IMR-90 (cell line): Measurements from ENCODE around the gene WNT3. TPM values are rescaled to one million over a fixed set of nuclear protein-coding genes. Genes with fewer than 3 reads are reported as not detected.
A peak's percentile ranks its signal among the peaks of the same experiment; 100 is the strongest.

Experiments used
- ATAC-seq: fragments of 200-7000 bp; cut with Tn5 transposase; 2 replicates; pipeline ENCODE4 v1.9.1; 2020; ENCODE audit warnings: low read depth, mild to moderate bottlenecking, moderate library complexity
- BruUV-seq: library from RNA; stranded (reverse); fragments of 400-500 nt; replicated peaks from 2 replicates; lab custom pipeline; 2021; lab: Mats Ljungman, UMichigan
- CTCF ChIA-PET: fragments of 300-600 bp; formaldehyde crosslinking; extraction: SDS; loops from one replicate; lab custom pipeline; 2021; ENCODE audit warnings: antibody characterized with exemption; lab: Yijun Ruan, JAX
- POLR2A ChIA-PET: fragments of 300-600 bp; sonication (Branson Sonifier 250); formaldehyde crosslinking; loops from one replicate; lab custom pipeline; 2022; ENCODE audit warnings: antibody characterized with exemption; ENCODE audit not compliant: unreplicated experiment; lab: Charles Lee
- DNase-seq: peaks from one replicate; pipeline ENCODE4 v3.0.0; 2013
- H2AFZ ChIP-seq: replicated peaks from 2 replicates; pipeline ENCODE3; 2013; ENCODE audit warnings: low read length, mild to moderate bottlenecking; ENCODE audit not compliant: poor library complexity
- H2AK5ac ChIP-seq: 2 replicates; pipeline ENCODE4 v1.6.1; 2013; ENCODE audit warnings: low read depth, low read length, inconsistent platforms
- H2AK9ac ChIP-seq: replicated peaks from 2 replicates; pipeline ENCODE3; 2013; ENCODE audit warnings: mild to moderate bottlenecking, low read depth, low read length, moderate library complexity; ENCODE audit not compliant: poor library complexity
- H2BK120ac ChIP-seq: 2 replicates; pipeline ENCODE4 v1.6.1; 2013; ENCODE audit warnings: low read depth, low read length, inconsistent platforms
- H2BK15ac ChIP-seq: 3 replicates; pipeline ENCODE4 v1.6.1; 2013; ENCODE audit warnings: low read depth, low read length, inconsistent platforms
- H2BK20ac ChIP-seq: 2 replicates; pipeline ENCODE4 v1.6.1; 2013; ENCODE audit warnings: low read depth, mild to moderate bottlenecking, inconsistent platforms, low read length, moderate library complexity
- H2BK5ac ChIP-seq: 2 replicates; pipeline ENCODE4 v1.6.1; 2013; ENCODE audit warnings: mild to moderate bottlenecking, low read depth, low read length, inconsistent platforms; ENCODE audit not compliant: poor library complexity, severe bottlenecking
- H3K14ac ChIP-seq: replicated peaks from 2 replicates; pipeline ENCODE4 v1.6.1; 2013; ENCODE audit warnings: low read depth, low read length, inconsistent platforms
- H3K18ac ChIP-seq: 2 replicates; pipeline ENCODE4 v1.6.1; 2013; ENCODE audit warnings: low read depth, low read length, control low read depth
- H3K23ac ChIP-seq: 2 replicates; pipeline ENCODE4 v1.6.1; 2013; ENCODE audit warnings: low read depth, low read length, inconsistent platforms
- H3K27ac ChIP-seq: 2 replicates; pipeline ENCODE4 v1.5.1; 2013; ENCODE audit warnings: mild to moderate bottlenecking, control low read depth, low read length; ENCODE audit not compliant: insufficient read depth
- H3K27me3 ChIP-seq: 2 replicates; pipeline ENCODE4 v1.6.1; 2013; ENCODE audit warnings: low read length; ENCODE audit not compliant: control insufficient read depth, insufficient read depth
- H3K36me3 ChIP-seq: 2 replicates; pipeline ENCODE4 v1.6.1; 2013; ENCODE audit warnings: low read length, mixed read lengths; ENCODE audit not compliant: control insufficient read depth, insufficient read depth
- H3K4ac ChIP-seq: 2 replicates; pipeline ENCODE4 v1.6.1; 2013; ENCODE audit warnings: low read depth, low read length, inconsistent platforms
- H3K4me1 ChIP-seq: 2 replicates; pipeline ENCODE4 v1.6.1; 2013; ENCODE audit warnings: low read length, mixed read lengths; ENCODE audit not compliant: control insufficient read depth, insufficient read depth
- H3K4me2 ChIP-seq: 2 replicates; pipeline ENCODE4 v1.6.1; 2013; ENCODE audit warnings: low read depth, mild to moderate bottlenecking, control low read depth, low read length, moderate library complexity
- H3K4me3 ChIP-seq: 2 replicates; pipeline ENCODE4 v1.5.1; 2013; ENCODE audit warnings: low read depth, mild to moderate bottlenecking, control low read depth, low read length, moderate library complexity; ENCODE audit not compliant: insufficient read depth
- H3K56ac ChIP-seq: 2 replicates; pipeline ENCODE4 v1.6.1; 2013; ENCODE audit warnings: low read length, inconsistent platforms; ENCODE audit not compliant: insufficient read depth; ENCODE audit errors: extremely low read depth
- H3K79me1 ChIP-seq, 2 experiments: 2 replicates each; pipeline ENCODE4 v1.6.1; 2013; ENCODE audit warnings: low read length in 2 of 2, inconsistent platforms in 1 of 2, low read depth in 1 of 2
- H3K9ac ChIP-seq: 2 replicates; pipeline ENCODE4 v1.6.1; 2013; ENCODE audit warnings: low read depth, low read length, control low read depth
- H3K9me1 ChIP-seq: 2 replicates; pipeline ENCODE4 v1.6.1; 2013; ENCODE audit warnings: low read length, inconsistent platforms; ENCODE audit not compliant: insufficient read depth
- H3K9me3 ChIP-seq: 2 replicates; pipeline ENCODE4 v1.6.1; 2013; ENCODE audit warnings: low read length; ENCODE audit not compliant: control insufficient read depth, insufficient read depth
- H4K20me1 ChIP-seq: 2 replicates; pipeline ENCODE4 v1.6.1; 2013; ENCODE audit warnings: low read length, inconsistent platforms; ENCODE audit not compliant: insufficient read depth
- H4K5ac ChIP-seq: 2 replicates; pipeline ENCODE4 v1.6.1; 2013; ENCODE audit warnings: mild to moderate bottlenecking, low read depth, low read length, control low read depth
- H4K8ac ChIP-seq, 2 experiments: 2 replicates each; pipeline ENCODE4 v1.6.1; 2013; ENCODE audit warnings: low read depth in 2 of 2, low read length in 2 of 2, control low read depth in 1 of 2, inconsistent platforms in 1 of 2
- H4K91ac ChIP-seq: 2 replicates; pipeline ENCODE4 v1.6.1; 2013; ENCODE audit warnings: low read depth, low read length, inconsistent platforms; ENCODE audit not compliant: insufficient read depth
- BHLHE40 ChIP-seq: fragments of 150-350 bp; IDR thresholded peaks from 2 replicates; pipeline ENCODE4 v1.6.1; 2016; ENCODE audit warnings: mild to moderate bottlenecking, low read depth, low read length
- CHD1 ChIP-seq: IDR thresholded peaks from 2 replicates; pipeline ENCODE4 v1.6.1; 2012; ENCODE audit warnings: low read depth, low read length, improper control_type of control experiment
- ELK1 ChIP-seq: fragments of 150-350 bp; IDR thresholded peaks from 2 replicates; pipeline ENCODE4 v1.6.1; 2016; ENCODE audit warnings: low read depth, mild to moderate bottlenecking, low read length, moderate library complexity, borderline replicate concordance
- FOS ChIP-seq: fragments of 150-350 bp; IDR thresholded peaks from 2 replicates; pipeline ENCODE4 v1.6.1; 2016; ENCODE audit warnings: low read depth, low read length
- MAFK ChIP-seq: IDR thresholded peaks from 2 replicates; pipeline ENCODE4 v1.6.1; 2012; ENCODE audit warnings: low read depth, low read length, improper control_type of control experiment
- MAZ ChIP-seq: IDR thresholded peaks from 2 replicates; pipeline ENCODE4 v1.6.1; 2012; ENCODE audit warnings: low read depth, mild to moderate bottlenecking, low read length, improper control_type of control experiment, moderate library complexity, borderline replicate concordance
- MXI1 ChIP-seq: IDR thresholded peaks from 2 replicates; pipeline ENCODE4 v1.6.1; 2012; ENCODE audit warnings: low read depth, mild to moderate bottlenecking, low read length, moderate library complexity, borderline replicate concordance
- NFE2L2 ChIP-seq: fragments of 150-350 bp; IDR thresholded peaks from 2 replicates; pipeline ENCODE4 v1.6.1; 2016; ENCODE audit warnings: low read depth, mild to moderate bottlenecking, low read length
- POLR2A ChIP-seq: IDR thresholded peaks from 2 replicates; pipeline ENCODE4 v1.6.1; 2012; ENCODE audit warnings: mild to moderate bottlenecking, low read depth, low read length
- RAD21 ChIP-seq: IDR thresholded peaks from 2 replicates; pipeline ENCODE4 v1.6.1; 2012; ENCODE audit warnings: low read length, improper control_type of control experiment
- RCOR1 ChIP-seq: IDR thresholded peaks from 2 replicates; pipeline ENCODE4 v1.6.1; 2012; ENCODE audit warnings: mild to moderate bottlenecking, low read length, improper control_type of control experiment; ENCODE audit not compliant: insufficient replicate concordance
- RFX5 ChIP-seq: IDR thresholded peaks from 2 replicates; pipeline ENCODE4 v1.8.0; 2012; ENCODE audit warnings: low read depth, mild to moderate bottlenecking, low read length, moderate library complexity
- SMC3 ChIP-seq: fragments of 150-350 bp; IDR thresholded peaks from 2 replicates; pipeline ENCODE4 v1.6.1; 2016; ENCODE audit warnings: low read depth, mild to moderate bottlenecking, antibody characterized with exemption, low read length, moderate library complexity
- WGBS, 2 experiments: methylation state at CpG; one replicate each; pipeline versions ENCODE4 v1.1.5 to v1.1.7; 2013; ENCODE audit warnings: missing lambda C conversion rate in 2 of 2; ENCODE audit not compliant: insufficient read length in 1 of 2; ENCODE audit errors: extremely low coverage in 2 of 2; 5-methylcytosine and 5-hydroxymethylcytosine counted together
- dilution Hi-C: fragments of 300-500 bp; cut with HindIII; formaldehyde crosslinking; loops from one replicate; pipeline ENCODE4 v1.14.3; 2018; ENCODE audit warnings: low sequenced_read_pairs; ENCODE audit not compliant: unreplicated experiment
- in situ Hi-C: fragments of 300-500 bp; cut with MboI; formaldehyde crosslinking; loops from 3 replicates; pipeline ENCODE4 v1.14.3; 2019; ENCODE audit warnings: low sequenced_read_pairs, inconsistent platforms, mixed read lengths
- intact Hi-C: fragments of 100-400 bp; cut with micrococcal nuclease; formaldehyde crosslinking; loops from 2 replicates; pipeline ENCODE4 v1.10.0; 2022
- polyA plus RNA-seq, 3 experiments: library from polyadenylated mRNA; depleted of rRNA; stranded (reverse); fragments of >200 nt; gene quantifications; 2 replicates each; pipeline ENCODE4 v1.2.3, GENCODE V29; 2012; ENCODE audit warnings: low replicate concordance in 1 of 3
- total RNA-seq: library from RNA; depleted of rRNA; stranded (reverse); fragments of >200 nt; gene quantifications from 2 replicates; pipeline ENCODE4 v1.2.3, GENCODE V29; 2012

The WNT3 gene
- total and polyA plus RNA-seq, 2 of the 4 experiments (the other 2 are of a cell fraction), result 0.72 to 1.0 TPM

- no peak overlapping the region for H3K4ac ChIP-seq
- no peaks in the 10 kb centered on the region for H4K20me1 ChIP-seq
- H3K56ac ChIP-seq, result no peak overlapping the region
- H4K5ac ChIP-seq, result no peak overlapping the region
- ChIA-PET CTCF (no interaction called here), POLR2A (no interaction called here)
- H2BK120ac ChIP-seq, result no peak overlapping the region
- no peak overlapping the region for H3K4me3 ChIP-seq
- no TSS peak for BruUV-seq
- DNase-seq (no peak), ATAC-seq (no peak)
- no peak overlapping the region for H3K27ac ChIP-seq
- H2AFZ ChIP-seq, result peak overlapping the region; percentile 26
- H2BK5ac ChIP-seq, result no peak overlapping the region
- H3K23ac ChIP-seq, result no peak overlapping the region
- peaks cover 46% of the 10 kb centered on the region for H3K27me3 ChIP-seq
- peak overlapping the region; percentile 20 for H2AK9ac ChIP-seq
- TF ChIP-seq CHD1 (no peak), MXI1 (no peak), MAFK (no peak), RCOR1 (no peak), BHLHE40 (no peak), RFX5 (no peak), RAD21 (no peak), MAZ (no peak), SMC3 (no peak), FOS (no peak), NFE2L2 (no peak), POLR2A (no peak), ELK1 (no peak)
- intact Hi-C loops (no loop called here), dilution Hi-C loops (no loop called here), in situ Hi-C loops (no loop called here)
- H3K79me1 ChIP-seq, result no peaks in the 10 kb centered on the region
- no peak overlapping the region for H2BK15ac ChIP-seq
- H3K9ac ChIP-seq, result no peak overlapping the region
- H3K36me3 ChIP-seq, result no peaks in the 10 kb centered on the region
- H4K8ac ChIP-seq, result no peak overlapping the region
- H2AK5ac ChIP-seq, result no peak overlapping the region
- H3K9me3 ChIP-seq, result no peaks in the 10 kb centered on the region
- H2BK20ac ChIP-seq, result no peak overlapping the region
- no peaks in the 10 kb centered on the region for H3K9me1 ChIP-seq
- H3K4me2 ChIP-seq, result no peak overlapping the region
- no peaks in the 10 kb centered on the region for H3K4me1 ChIP-seq
- no peak overlapping the region for H3K18ac ChIP-seq
- H4K91ac ChIP-seq, result no peak overlapping the region
- WGBS, 2 experiments, result 100% methylated on average over 2 of the region's 10 CpGs; no CpG with 5 or more reads in 1 of the 2 experiments
- H3K14ac ChIP-seq, result no peak overlapping the region
Observed at GRCh38 chr17:46810837-46811236, 7.7 kb downstream of the WNT3 start.
